Measurements from ENCODE around the gene ATP2C2. TPM values are rescaled to one million over a fixed set of nuclear protein-coding genes. Genes with fewer than 3 reads are reported as not detected.

Gene ATP2C2
- total and polyA plus RNA-seq, 7 experiments from 2014 or later: 0.20 TPM; not detected in 6

GRCh38 chr16:84369938-84370627 lies 1.7 kb downstream of the ATP2C2 start:
- POLR2A ChIA-PET: no interaction called here
- H3K9me3 Mint-ChIP-seq: no peaks in the 10 kb centered on the region
- peaks cover 6 to 26% (median 17%) of the 10 kb centered on the region in 7 donors for H3K4me1 Mint-ChIP-seq
- no peaks in the 10 kb centered on the region for H3K4me1 ChIP-seq (ENCODE audit: control insufficient read depth in 2 of 2, insufficient read depth in 2 of 2, low read length in 2 of 2)
- H3K27me3 ChIP-seq (ENCODE audit: control insufficient read depth in 2 of 2, insufficient read depth in 2 of 2, low read length in 2 of 2): no peaks in the 10 kb centered on the region
- H3K9me3 ChIP-seq (ENCODE audit: control insufficient read depth in 2 of 3, low read length in 3 of 3): no peaks in the 10 kb centered on the region
- H3K27ac ChIP-seq (ENCODE audit: low read depth, low read length): no peak overlapping the region
- no peak overlapping the region for H3K4me3 Mint-ChIP-seq
- peaks cover 48 to 57% (median 55%) of the 10 kb centered on the region in 5 donors for H3K27me3 Mint-ChIP-seq
- H3K36me3 ChIP-seq (ENCODE audit: control insufficient read depth in 2 of 3, insufficient read depth in 3 of 3, low read length in 3 of 3): no peaks in the 10 kb centered on the region
- H3K27ac Mint-ChIP-seq: no peak overlapping the region
- CTCF ChIA-PET: no interaction called here
- intact Hi-C loops (cut with micrococcal nuclease): no loop called here
- DNase-seq (no peak), ATAC-seq (no peak)
- H3K4me3 ChIP-seq (ENCODE audit: low read length): no peak overlapping the region
- H3K36me3 Mint-ChIP-seq: no peaks in the 10 kb centered on the region

- no peak overlapping the region for H3K27ac ChIP-seq (ENCODE audit: low read depth, low read length)
- H3K27me3 ChIP-seq (ENCODE audit: control insufficient read depth in 2 of 2, insufficient read depth in 2 of 2, low read length in 2 of 2): no peaks in the 10 kb centered on the region
- CTCF ChIA-PET: no interaction called here
- Mint-ChIP-seq H3K9me3 (peaks cover 0 to under 1% (median 0%) of the 10 kb centered on the region in 11 donors), H3K27me3 (peaks cover 52 to 62% (median 58%) of the 10 kb centered on the region in 5 donors), H3K27ac (no peak overlapping the region), H3K36me3 (no peaks in the 10 kb centered on the region), H3K4me1 (peaks cover 7 to 26% (median 17%) of the 10 kb centered on the region in 7 donors), H3K4me3 (no peak overlapping the region)
- intact Hi-C loops (cut with micrococcal nuclease): no loop called here
- no peaks in the 10 kb centered on the region for H3K4me1 ChIP-seq (ENCODE audit: control insufficient read depth in 2 of 2, insufficient read depth in 2 of 2, low read length in 2 of 2)
- no peaks in the 10 kb centered on the region for H3K36me3 ChIP-seq (ENCODE audit: control insufficient read depth in 2 of 3, insufficient read depth in 3 of 3, low read length in 3 of 3)
- POLR2A ChIA-PET: no interaction called here
- ATAC-seq: no peak
- no peak for DNase-seq
- H3K4me3 ChIP-seq (ENCODE audit: low read length): no peak overlapping the region
- H3K9me3 ChIP-seq (ENCODE audit: control insufficient read depth in 2 of 3, low read length in 3 of 3): no peaks in the 10 kb centered on the region
Observed at GRCh38 chr16:84370723-84371552, 2.6 kb downstream of the ATP2C2 start.

DNA sequence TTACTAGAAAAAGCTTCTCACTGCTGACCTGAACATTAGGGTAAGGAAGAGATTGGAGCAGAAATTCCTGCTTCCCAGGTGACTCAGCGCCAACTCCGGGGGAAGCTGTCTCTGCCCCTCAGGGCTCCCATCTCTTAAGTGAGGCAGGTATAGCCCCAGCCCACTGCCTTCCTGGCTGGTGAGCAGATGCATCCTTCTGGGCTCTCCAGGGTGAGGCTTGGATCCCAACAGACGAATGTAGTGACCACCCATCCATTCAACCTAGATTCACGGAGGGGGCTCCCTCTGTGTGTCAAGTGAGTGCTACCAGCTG lies 3.2 kb downstream of the ATP2C2 start:
- Histone ChIP-seq H3K27ac (ENCODE audit: low read depth, low read length) (no peak overlapping the region), H3K4me1 (ENCODE audit: control insufficient read depth in 2 of 2, insufficient read depth in 2 of 2, low read length in 2 of 2) (no peaks in the 10 kb centered on the region), H3K36me3 (ENCODE audit: control insufficient read depth in 2 of 3, insufficient read depth in 3 of 3, low read length in 3 of 3) (no peaks in the 10 kb centered on the region), H3K27me3 (ENCODE audit: control insufficient read depth in 2 of 2, insufficient read depth in 2 of 2, low read length in 2 of 2) (no peaks in the 10 kb centered on the region), H3K9me3 (ENCODE audit: control insufficient read depth in 2 of 3, low read length in 3 of 3) (no peaks in the 10 kb centered on the region), H3K4me3 (ENCODE audit: low read length) (no peak overlapping the region)
- no peak overlapping the region for H3K27ac Mint-ChIP-seq
- no peaks in the 10 kb centered on the region for H3K36me3 Mint-ChIP-seq
- POLR2A ChIA-PET: no interaction called here
- intact Hi-C loops (cut with micrococcal nuclease): no loop called here
- DNase-seq: no peak
- no peak for ATAC-seq
- peaks cover 49 to 58% (median 53%) of the 10 kb centered on the region in 5 donors for H3K27me3 Mint-ChIP-seq
- CTCF ChIA-PET: no interaction called here
- peaks cover 7 to 26% (median 17%) of the 10 kb centered on the region in 7 donors for H3K4me1 Mint-ChIP-seq
- no peak overlapping the region for H3K4me3 Mint-ChIP-seq
- peaks cover 0 to 2% (median 0%) of the 10 kb centered on the region in 11 donors for H3K9me3 Mint-ChIP-seq

DNA sequence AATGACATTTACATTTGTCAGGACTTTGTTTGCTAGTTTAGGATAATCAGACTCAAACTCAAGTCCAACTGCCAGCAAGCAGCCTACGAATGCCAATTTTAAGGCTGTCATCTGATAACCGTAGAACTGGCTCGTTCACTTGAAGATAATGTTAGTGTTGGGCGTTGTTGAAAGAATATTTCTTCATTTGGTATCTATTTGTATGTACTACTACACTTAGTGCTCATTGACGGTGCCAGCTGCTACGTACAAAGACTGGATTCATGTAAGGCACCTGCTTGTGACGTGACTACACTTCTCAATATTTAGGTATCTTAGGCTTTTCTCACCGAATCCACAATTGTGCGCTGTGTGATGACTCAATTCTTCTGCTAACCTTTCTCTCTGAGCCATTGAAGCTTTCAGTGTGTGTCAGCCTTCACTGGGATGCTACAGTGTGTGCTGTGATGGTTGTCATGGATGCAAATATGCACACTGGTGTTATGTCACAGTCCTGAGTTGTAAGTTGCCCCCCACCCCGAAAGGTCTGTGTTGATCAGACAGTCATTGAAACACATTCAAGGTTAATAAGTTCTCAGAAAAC lies 5.7 kb downstream of the ATP2C2 start:
- intact Hi-C loops (cut with micrococcal nuclease): no loop called here
- no peaks in the 10 kb centered on the region for H3K36me3 Mint-ChIP-seq
- peaks cover 34 to 43% (median 37%) of the 10 kb centered on the region in 5 donors for H3K27me3 Mint-ChIP-seq
- H3K9me3 ChIP-seq (ENCODE audit: control insufficient read depth in 2 of 3, low read length in 3 of 3): no peaks in the 10 kb centered on the region
- no peaks in the 10 kb centered on the region for H3K36me3 ChIP-seq (ENCODE audit: control insufficient read depth in 2 of 3, insufficient read depth in 3 of 3, low read length in 3 of 3)
- DNase-seq (no peak), ATAC-seq (no peak)
- no peak overlapping the region for H3K27ac Mint-ChIP-seq
- H3K4me3 Mint-ChIP-seq: no peak overlapping the region
- peaks cover 0 to 2% (median 0%) of the 10 kb centered on the region in 11 donors for H3K9me3 Mint-ChIP-seq
- POLR2A ChIA-PET: no interaction called here
- H3K4me3 ChIP-seq (ENCODE audit: low read length): no peak overlapping the region
- no peak overlapping the region for H3K27ac ChIP-seq (ENCODE audit: low read depth, low read length)
- CTCF ChIA-PET: no interaction called here
- peaks cover 0 to 15% (median 7%) of the 10 kb centered on the region in 7 donors for H3K4me1 Mint-ChIP-seq
- no peaks in the 10 kb centered on the region for H3K4me1 ChIP-seq (ENCODE audit: control insufficient read depth in 2 of 2, insufficient read depth in 2 of 2, low read length in 2 of 2)
- H3K27me3 ChIP-seq (ENCODE audit: control insufficient read depth in 2 of 2, insufficient read depth in 2 of 2, low read length in 2 of 2): no peaks in the 10 kb centered on the region

GRCh38 chr16:84378099-84378498 lies 9.8 kb downstream of the ATP2C2 start:
- H3K27me3 Mint-ChIP-seq: peaks cover 11 to 33% (median 21%) of the 10 kb centered on the region in 5 donors
- no peaks in the 10 kb centered on the region for H3K36me3 Mint-ChIP-seq
- intact Hi-C loops (cut with micrococcal nuclease): no loop called here
- H3K27ac ChIP-seq (ENCODE audit: low read depth, low read length): no peak overlapping the region
- H3K36me3 ChIP-seq (ENCODE audit: control insufficient read depth in 2 of 3, insufficient read depth in 3 of 3, low read length in 3 of 3): no peaks in the 10 kb centered on the region
- H3K27me3 ChIP-seq (ENCODE audit: control insufficient read depth in 2 of 2, insufficient read depth in 2 of 2, low read length in 2 of 2): no peaks in the 10 kb centered on the region
- H3K9me3 Mint-ChIP-seq: peaks cover 0 to 2% (median 0%) of the 10 kb centered on the region in 11 donors
- H3K27ac Mint-ChIP-seq: no peak overlapping the region
- peaks cover 0 to 5% (median 0%) of the 10 kb centered on the region in 7 donors for H3K4me1 Mint-ChIP-seq
- H3K9me3 ChIP-seq (ENCODE audit: control insufficient read depth in 2 of 3, low read length in 3 of 3): no peaks in the 10 kb centered on the region
- H3K4me1 ChIP-seq (ENCODE audit: control insufficient read depth in 2 of 2, insufficient read depth in 2 of 2, low read length in 2 of 2): no peaks in the 10 kb centered on the region
- ChIA-PET POLR2A (no interaction called here), CTCF (no interaction called here)
- H3K4me3 ChIP-seq (ENCODE audit: low read length): no peak overlapping the region
- DNase-seq: no peak
- ATAC-seq: no peak
- H3K4me3 Mint-ChIP-seq: no peak overlapping the region

DNA sequence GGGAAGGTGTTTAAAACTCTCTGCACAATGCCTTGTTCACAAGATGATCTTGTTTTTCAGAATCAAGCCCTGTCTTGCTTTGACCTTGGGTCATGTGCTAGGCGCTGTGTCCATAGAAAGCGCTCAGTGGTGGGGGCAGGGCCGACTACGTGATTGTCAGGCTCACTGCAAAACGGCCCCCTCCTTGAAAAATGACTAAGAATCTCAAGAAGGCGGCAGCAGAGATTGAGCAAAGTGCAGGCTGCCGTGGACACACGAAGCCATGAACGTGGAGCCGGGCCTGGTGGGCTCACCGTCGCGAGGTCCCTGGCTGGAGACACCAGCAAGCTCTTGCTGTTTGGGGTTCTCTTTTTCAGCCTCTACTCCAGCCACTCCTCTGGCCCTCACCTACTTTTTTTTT lies 10.2 kb downstream of the ATP2C2 start:
- Mint-ChIP-seq H3K27me3 (peaks cover 7 to 33% (median 18%) of the 10 kb centered on the region in 5 donors), H3K27ac (no peak overlapping the region), H3K4me1 (peaks cover 0 to 5% (median 0%) of the 10 kb centered on the region in 7 donors), H3K9me3 (peaks cover 0 to 2% (median 0%) of the 10 kb centered on the region in 11 donors), H3K4me3 (no peak overlapping the region), H3K36me3 (no peaks in the 10 kb centered on the region)
- intact Hi-C loops (cut with micrococcal nuclease): no loop called here
- DNase-seq (no peak), ATAC-seq (no peak)
- POLR2A ChIA-PET: no interaction called here
- Histone ChIP-seq H3K4me3 (ENCODE audit: low read length) (no peak overlapping the region), H3K36me3 (ENCODE audit: control insufficient read depth in 2 of 3, insufficient read depth in 3 of 3, low read length in 3 of 3) (no peaks in the 10 kb centered on the region), H3K27me3 (ENCODE audit: control insufficient read depth in 2 of 2, insufficient read depth in 2 of 2, low read length in 2 of 2) (no peaks in the 10 kb centered on the region), H3K4me1 (ENCODE audit: control insufficient read depth in 2 of 2, insufficient read depth in 2 of 2, low read length in 2 of 2) (no peaks in the 10 kb centered on the region), H3K27ac (ENCODE audit: low read depth, low read length) (no peak overlapping the region), H3K9me3 (ENCODE audit: control insufficient read depth in 2 of 3, low read length in 3 of 3) (no peaks in the 10 kb centered on the region)
- CTCF ChIA-PET: no interaction called here

Measured in naive thymus-derived CD4-positive, alpha-beta T cell (primary cell).